NCI-H2196 (cell line): ENCODE results near the gene SENP2.

Experiments used
- DNase-seq: peaks from one replicate; lab custom pipeline; 2025; ENCODE audit not compliant: unreplicated experiment; lab: John Stamatoyannopoulos, UW

SENP2 gene

DNA sequence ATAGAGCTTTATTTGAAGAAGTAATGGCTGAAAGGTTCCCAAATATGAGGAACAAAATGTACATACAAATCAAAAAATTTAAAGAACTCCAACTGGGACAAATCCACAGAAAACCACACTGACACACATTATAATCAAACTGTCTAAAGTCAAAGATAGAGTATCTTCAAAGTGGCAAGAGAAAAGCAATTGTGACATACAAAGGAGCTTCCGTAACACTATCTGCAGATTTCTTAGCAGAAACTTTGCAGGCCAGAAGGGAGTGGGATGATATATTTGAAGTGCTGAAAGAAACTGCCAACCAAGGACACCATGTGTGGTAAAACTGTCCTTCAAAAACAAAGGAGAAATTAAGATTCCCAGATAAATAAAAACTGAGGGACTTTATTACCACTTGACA, 91.9 kb downstream of the SENP2 start:
- no peak for DNase-seq

DNA sequence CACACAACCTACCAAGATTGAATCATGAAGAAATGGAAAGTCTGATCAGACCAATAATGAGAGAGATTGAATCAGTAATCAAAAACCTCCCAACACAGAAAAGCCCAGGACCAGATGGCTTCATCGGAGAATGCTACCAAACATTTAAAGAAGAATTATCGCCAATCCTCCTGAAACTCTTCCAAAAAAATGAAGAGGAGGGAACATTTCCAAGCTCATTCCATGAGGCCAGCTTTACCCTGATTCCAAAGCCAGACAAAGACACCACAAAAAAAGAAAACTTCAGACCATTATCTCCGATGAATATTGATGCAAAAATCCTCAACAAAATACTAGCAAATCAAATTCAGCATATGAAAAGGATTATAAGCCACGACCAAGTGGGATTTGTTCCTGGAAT, 94.1 kb downstream of the SENP2 start:
- no peak for DNase-seq
